HCT116 (cell line): ENCODE measurements around the gene GMDS. TPM values are rescaled to one million over a fixed set of nuclear protein-coding genes. Genes with fewer than 3 reads are reported as not detected.

Experiments used
- ATAC-seq: fragments of 200-7000 bp; cut with Tn5 transposase; 2 replicates; pipeline ENCODE4 v1.9.1; 2020; ENCODE audit warnings: mild to moderate bottlenecking, moderate library complexity
- BruUV-seq: library from RNA; stranded (reverse); fragments of 400-500 nt; replicated peaks from 2 replicates; lab custom pipeline; 2021; lab: Mats Ljungman, UMichigan
- CTCF ChIA-PET: fragments of 300-600 bp; sonication (Branson Sonifier 250); formaldehyde crosslinking; loops from one replicate; lab custom pipeline; 2021; ENCODE audit warnings: antibody characterized with exemption; lab: Charles Lee
- POLR2A ChIA-PET: fragments of 300-600, 350-600 bp; sonication (Branson Sonifier 250); formaldehyde crosslinking; loops from one replicate; lab custom pipeline; 2021; ENCODE audit warnings: antibody characterized with exemption; lab: Charles Lee
- RAD21 ChIA-PET, 2 experiments: fragments of 300-600 bp; sonication (Branson Sonifier 250); formaldehyde crosslinking; loops; one replicate each; lab custom pipeline; 2023; ENCODE audit warnings: low total read pairs in 2 of 2; ENCODE audit not compliant: uncharacterized antibody in 2 of 2, unreplicated experiment in 2 of 2, low non-redundant PET in 1 of 2; lab: Charles Lee
- DNase-seq: peaks from one replicate; pipeline ENCODE4 v3.0.0-alpha.2; 2010; ENCODE audit warnings: low read depth, low spot score
- H2AFZ ChIP-seq: fragments of 200-600 bp; shearing (Covaris generic), sonication (generic); 2 replicates; pipeline ENCODE4 v1.6.1; 2017; ENCODE audit warnings: low read depth, mixed run types, mixed read lengths, antibody characterized with exemption, low read length; ENCODE audit not compliant: poor library complexity, severe bottlenecking
- H3K27ac ChIP-seq: 2 replicates; pipeline ENCODE4 v1.5.1; 2012; ENCODE audit warnings: low read depth, low read length
- H3K27me3 ChIP-seq: fragments of 200-600 bp; sonication (generic); 2 replicates; pipeline ENCODE4 v1.6.1; 2016; ENCODE audit warnings: mixed run types, low read length, mixed read lengths; ENCODE audit not compliant: insufficient read depth
- H3K36me3 ChIP-seq, 2 experiments: fragments of 200-500 bp in 1 of 2; fragments of 200-600 bp in 1 of 2; sonication (Bioruptor generic) in 1 of 2; sonication (generic) in 1 of 2; 2 replicates each; pipeline versions ENCODE4 v1.5.1 to v1.6.1; 2014 to 2016; ENCODE audit warnings: low read length in 2 of 2, inconsistent platforms in 1 of 2, mixed read lengths in 1 of 2, mixed run types in 1 of 2; ENCODE audit not compliant: insufficient read depth in 2 of 2, control insufficient read depth in 1 of 2
- H3K4me1 ChIP-seq, 2 experiments: fragments of 200-600 bp in 1 of 2; sonication (generic) in 1 of 2; 2 replicates each; pipeline versions ENCODE4 v1.5.1 to v1.6.1; 2012 to 2017; ENCODE audit warnings: low read length in 2 of 2, inconsistent platforms in 1 of 2, mild to moderate bottlenecking in 1 of 2, mixed read lengths in 1 of 2, mixed run types in 1 of 2, moderate library complexity in 1 of 2; ENCODE audit not compliant: insufficient read depth in 2 of 2, control insufficient read depth in 1 of 2
- H3K4me2 ChIP-seq: fragments of 200-600 bp; sonication (generic); 2 replicates; pipeline ENCODE4 v1.6.1; 2017; ENCODE audit warnings: mixed run types, low read length, mixed read lengths
- H3K4me3 ChIP-seq, 2 experiments: fragments of 200-600 bp in 1 of 2; sonication (generic) in 1 of 2; replicated peaks in 1 of 2; 2 replicates each; pipeline ENCODE4 v1.5.1; 2011 to 2016; ENCODE audit warnings: low read length in 2 of 2, control low read depth in 1 of 2, low read depth in 1 of 2, mild to moderate bottlenecking in 1 of 2, mixed read lengths in 1 of 2, mixed run types in 1 of 2
- H3K79me2 ChIP-seq: fragments of 200-600 bp; sonication (generic); 2 replicates; pipeline ENCODE4 v1.6.1; 2017; ENCODE audit warnings: mild to moderate bottlenecking, mixed run types, low read length, moderate library complexity, mixed read lengths; ENCODE audit not compliant: insufficient read depth
- H3K9ac ChIP-seq: fragments of 200-600 bp; sonication (generic); 2 replicates; pipeline ENCODE4 v1.6.1; 2016; ENCODE audit warnings: low read length, mixed read lengths
- H3K9me2 ChIP-seq: fragments of 200-600 bp; sonication (generic), shearing (Covaris generic); 2 replicates; pipeline ENCODE4 v1.6.1; 2017; ENCODE audit warnings: mixed run types, mild to moderate bottlenecking, moderate library complexity; ENCODE audit not compliant: insufficient read depth
- H3K9me3 ChIP-seq, 2 experiments: fragments of 200-500 bp in 1 of 2; fragments of 200-600 bp in 1 of 2; sonication (Bioruptor generic) in 1 of 2; sonication (generic) in 1 of 2; 2 replicates each; pipeline ENCODE4 v1.6.1; 2014 to 2017; ENCODE audit warnings: low read length in 2 of 2, mixed read lengths in 2 of 2, inconsistent platforms in 1 of 2, low read depth in 1 of 2, mild to moderate bottlenecking in 1 of 2, mixed run types in 1 of 2, moderate library complexity in 1 of 2; ENCODE audit not compliant: control insufficient read depth in 1 of 2, insufficient read depth in 1 of 2
- H4K20me1 ChIP-seq: fragments of 200-600 bp; sonication (generic), shearing (Covaris generic); 2 replicates; pipeline ENCODE4 v1.6.1; 2017; ENCODE audit warnings: mixed run types, mild to moderate bottlenecking, moderate library complexity; ENCODE audit not compliant: insufficient read depth
- CBX3 ChIP-seq: IDR thresholded peaks from 2 replicates; pipeline ENCODE4 v1.6.1; 2012; ENCODE audit warnings: low read depth
- CEBPB ChIP-seq: IDR thresholded peaks from 2 replicates; pipeline ENCODE4 v1.6.1; 2012; ENCODE audit warnings: low read depth
- CTCF ChIP-seq, 3 experiments: fragments of 200-600 bp in 1 of 3; sonication (generic) in 1 of 3; IDR thresholded peaks in 2 of 3; conservative IDR thresholded peaks in 1 of 3; 2 replicates each; pipeline ENCODE4 v1.5.1; 2012 to 2017; ENCODE audit warnings: low read depth in 2 of 3, low read length in 2 of 3, antibody characterized with exemption in 1 of 3, borderline replicate concordance in 1 of 3, control low read depth in 1 of 3, mild to moderate bottlenecking in 1 of 3, mixed read lengths in 1 of 3, mixed run types in 1 of 3, moderate library complexity in 1 of 3; ENCODE audit not compliant: insufficient read depth in 1 of 3
- ELF1 ChIP-seq: IDR thresholded peaks from 2 replicates; pipeline ENCODE4 v1.6.1; 2012; ENCODE audit warnings: low read depth, borderline replicate concordance
- EZH2phosphoT487 ChIP-seq: fragments of 200-600 bp; IDR thresholded peaks from 2 replicates; pipeline ENCODE4 v1.6.1; 2018; ENCODE audit warnings: antibody characterized with exemption, borderline replicate concordance
- FOSL1 ChIP-seq: IDR thresholded peaks from 2 replicates; pipeline ENCODE4 v1.6.1; 2012; ENCODE audit warnings: low read depth
- JUND ChIP-seq: IDR thresholded peaks from 2 replicates; pipeline ENCODE4 v1.6.1; 2012
- POLR2A ChIP-seq: IDR thresholded peaks from 2 replicates; pipeline ENCODE4 v1.7.0; 2011; ENCODE audit warnings: borderline replicate concordance; ENCODE audit not compliant: insufficient read depth, insufficient read length; ENCODE audit errors: extremely low read depth
- TCF7L2 ChIP-seq: IDR thresholded peaks from 2 replicates; pipeline ENCODE4 v1.7.0; 2011; ENCODE audit warnings: borderline replicate concordance, inconsistent platforms; ENCODE audit not compliant: insufficient read depth, insufficient read length; ENCODE audit errors: extremely low read depth
- YY1 ChIP-seq: IDR thresholded peaks from 2 replicates; pipeline ENCODE4 v1.6.1; 2011; ENCODE audit warnings: low read length, low read depth, moderate library complexity, mild to moderate bottlenecking; ENCODE audit not compliant: insufficient replicate concordance; ENCODE audit errors: extremely low read depth
- ZBTB33 ChIP-seq: IDR thresholded peaks from 2 replicates; pipeline ENCODE4 v1.6.1; 2011; ENCODE audit warnings: mild to moderate bottlenecking, low read length, moderate library complexity; ENCODE audit not compliant: insufficient replicate concordance; ENCODE audit errors: extremely low read depth
- ZFX ChIP-seq: fragments of 450-650 bp; IDR thresholded peaks from 2 replicates; pipeline ENCODE4 v1.6.1; 2017
- ZNF274 ChIP-seq: fragments of 200-500 bp; sonication (Bioruptor generic); IDR thresholded peaks from 2 replicates; pipeline ENCODE4 v1.6.1; 2014; ENCODE audit warnings: mild to moderate bottlenecking, low read depth, low read length, inconsistent platforms
- intact Hi-C: fragments of 100-400 bp; cut with micrococcal nuclease; formaldehyde crosslinking; loops from 2 replicates; pipeline ENCODE4 v1.10.0; 2022
- total RNA-seq: library from RNA; stranded (reverse); gene quantifications from one replicate; pipeline ENCODE4 v1.2.1, GENCODE V29; 2021; ENCODE audit not compliant: unreplicated experiment

GMDS gene
- total RNA-seq, 1 experiment from 2014 or later = 34.4 TPM

- no peak for ATAC-seq
- no peaks in the 10 kb centered on the region for H3K9me2 ChIP-seq
- CTCF ChIA-PET = no interaction called here
- POLR2A ChIA-PET = no interaction called here
- RAD21 ChIA-PET = no interaction called here
- no peak for DNase-seq
- no peaks in the 10 kb centered on the region for H4K20me1 ChIP-seq
- BruUV-seq = no TSS peak
- H3K4me3 ChIP-seq = no peak overlapping the region
- no peaks in the 10 kb centered on the region for H3K36me3 ChIP-seq
- H3K4me1 ChIP-seq = no peaks in the 10 kb centered on the region
- no peak overlapping the region for H2AFZ ChIP-seq
- H3K27me3 ChIP-seq = no peaks in the 10 kb centered on the region
- H3K4me2 ChIP-seq = no peak overlapping the region
- no peaks in the 10 kb centered on the region for H3K9me3 ChIP-seq
- intact Hi-C loops = loop anchor here (5.0 kb wide), 1 partner anchor 245 kb away; no protein-coding TSS in a partner anchor
- no peaks in the 10 kb centered on the region for H3K79me2 ChIP-seq
- H3K9ac ChIP-seq = no peak overlapping the region
- no peak for TF ChIP-seq POLR2A
- no peak for TF ChIP-seq FOSL1
- TF ChIP-seq JUND = no peak
- no peak for TF ChIP-seq EZH2phosphoT487
- TF ChIP-seq CEBPB = no peak
- TF ChIP-seq ELF1 = no peak
- TF ChIP-seq ZBTB33 = no peak
- no peak for TF ChIP-seq ZNF274
- H3K27ac ChIP-seq = no peak overlapping the region
Observed at GRCh38 chr6:2272696-2273095, 27.3 kb upstream of the GMDS start.

- Histone ChIP-seq H3K9me2 (no peaks in the 10 kb centered on the region), H3K9ac (no peak overlapping the region), H3K27me3 (no peaks in the 10 kb centered on the region), H3K4me3 (no peak overlapping the region), H3K27ac (no peak overlapping the region), H4K20me1 (no peaks in the 10 kb centered on the region), H3K4me1 (no peaks in the 10 kb centered on the region), H3K79me2 (no peaks in the 10 kb centered on the region), H3K4me2 (no peak overlapping the region), H3K9me3 (no peaks in the 10 kb centered on the region), H3K36me3 (no peaks in the 10 kb centered on the region), H2AFZ (no peak overlapping the region)
- no peak for TF ChIP-seq YY1
- no peak for TF ChIP-seq ZFX
- TF ChIP-seq TCF7L2 = no peak
- no peak for TF ChIP-seq ZBTB33
- no peak for TF ChIP-seq POLR2A
- no peak for TF ChIP-seq CTCF (IDR thresholded peaks at IDR 0.05 in 2 of 3, conservative IDR thresholded peaks at IDR 0.05 in 1 of 3; ENCODE audit: borderline replicate concordance in 1 of 3, insufficient read depth in 1 of 3, low read depth in 2 of 3, low read length in 2 of 3)
- no peak for TF ChIP-seq CBX3
- no peak for TF ChIP-seq ZNF274
- no TSS peak for BruUV-seq
- intact Hi-C loops = loop anchor here (5.0 kb wide), 1 partner anchor 243 kb away; no protein-coding TSS in a partner anchor
- ATAC-seq = no peak
- ChIA-PET CTCF (no interaction called here), POLR2A (no interaction called here), RAD21 (no interaction called here)
- no peak for DNase-seq
Observed at GRCh38 chr6:2270054-2270453, 24.6 kb upstream of the GMDS start.
